ENCODE data around the gene C1D.

- TF ChIP-seq POLR2AphosphoS5 (IDR thresholded peaks at IDR 0.05; ENCODE audit: low read depth, low read length): no peak
- TF ChIP-seq REST (IDR thresholded peaks at IDR 0.05; ENCODE audit: insufficient read depth in 1 of 2, low read depth in 2 of 2, low read length in 2 of 2): no peak
- TF ChIP-seq TAF1 (IDR thresholded peaks at IDR 0.05; ENCODE audit: borderline replicate concordance, insufficient read depth, low read length): no peak
- TF ChIP-seq SIN3A (IDR thresholded peaks at IDR 0.05; ENCODE audit: borderline replicate concordance, insufficient read depth, low read length): no peak
- no peak for TF ChIP-seq FOXP2 (optimal IDR thresholded peaks at IDR 0.05; ENCODE audit: borderline replicate concordance, extremely low read depth, extremely low read length, insufficient read depth)
These were observed 40.9 kb upstream of the C1D start for GRCh38 chr2:68103709-68104055.
